Measurements from ENCODE around the gene KIF5A. TPM values are rescaled to one million over a fixed set of nuclear protein-coding genes. Genes with fewer than 3 reads are reported as not detected.

Gene KIF5A
- total and polyA plus RNA-seq, 2 experiments from 2014 or later = 0.11 to 0.36 TPM

DNA sequence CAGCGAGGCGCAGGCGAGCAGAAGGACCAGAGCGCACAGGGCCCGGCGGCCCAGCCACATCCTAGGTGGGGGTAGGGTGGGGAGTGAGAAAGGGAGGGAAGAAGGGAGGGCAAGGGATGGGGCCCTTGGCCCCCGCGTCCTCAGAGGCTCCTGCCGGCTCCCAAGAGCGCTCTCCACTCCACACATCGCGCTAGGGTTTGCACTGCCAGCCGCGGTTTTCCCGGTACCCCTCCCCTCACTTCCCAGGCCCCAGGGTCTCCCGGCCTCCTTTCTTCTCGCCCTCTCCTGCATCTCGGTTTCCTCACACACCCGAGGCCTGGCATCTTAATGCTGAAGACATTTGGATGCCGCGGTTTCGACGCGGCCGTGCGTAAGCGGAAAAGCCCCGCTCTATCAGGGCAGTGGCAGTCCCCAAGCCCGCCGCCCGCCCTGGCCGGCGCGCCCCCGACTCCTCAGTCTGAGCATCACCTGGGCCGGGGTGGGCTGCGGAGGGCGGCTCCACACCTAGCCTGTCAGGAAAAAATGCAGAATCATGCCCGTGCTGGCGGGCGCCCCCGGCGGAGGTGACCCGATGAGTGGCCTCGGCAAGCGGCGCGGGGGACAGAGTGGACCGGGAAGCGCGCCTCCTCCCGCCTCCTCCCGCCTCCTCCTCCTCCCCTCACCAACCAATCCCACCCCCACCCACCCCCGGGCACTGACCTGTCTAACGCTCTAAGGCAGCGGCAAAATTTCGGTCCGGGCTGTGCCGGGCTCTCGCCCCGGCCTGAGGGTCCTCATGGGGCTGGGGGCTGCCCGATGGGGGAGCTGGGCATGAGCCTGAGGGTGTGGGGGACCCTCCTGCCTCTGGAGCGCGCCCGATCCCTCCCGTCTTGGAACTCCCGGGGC is 82.5 kb downstream of the KIF5A start:
- H3K9me3 ChIP-seq (ENCODE audit: low read depth) = no peaks in the 10 kb centered on the region
- TF ChIP-seq, protein P1, sequence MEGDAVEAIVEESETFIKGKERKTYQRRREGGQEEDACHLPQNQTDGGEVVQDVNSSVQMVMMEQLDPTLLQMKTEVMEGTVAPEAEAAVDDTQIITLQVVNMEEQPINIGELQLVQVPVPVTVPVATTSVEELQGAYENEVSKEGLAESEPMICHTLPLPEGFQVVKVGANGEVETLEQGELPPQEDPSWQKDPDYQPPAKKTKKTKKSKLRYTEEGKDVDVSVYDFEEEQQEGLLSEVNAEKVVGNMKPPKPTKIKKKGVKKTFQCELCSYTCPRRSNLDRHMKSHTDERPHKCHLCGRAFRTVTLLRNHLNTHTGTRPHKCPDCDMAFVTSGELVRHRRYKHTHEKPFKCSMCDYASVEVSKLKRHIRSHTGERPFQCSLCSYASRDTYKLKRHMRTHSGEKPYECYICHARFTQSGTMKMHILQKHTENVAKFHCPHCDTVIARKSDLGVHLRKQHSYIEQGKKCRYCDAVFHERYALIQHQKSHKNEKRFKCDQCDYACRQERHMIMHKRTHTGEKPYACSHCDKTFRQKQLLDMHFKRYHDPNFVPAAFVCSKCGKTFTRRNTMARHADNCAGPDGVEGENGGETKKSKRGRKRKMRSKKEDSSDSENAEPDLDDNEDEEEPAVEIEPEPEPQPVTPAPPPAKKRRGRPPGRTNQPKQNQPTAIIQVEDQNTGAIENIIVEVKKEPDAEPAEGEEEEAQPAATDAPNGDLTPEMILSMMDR (IDR thresholded peaks at IDR 0.05; ENCODE audit: low read depth, low read length) = no peak
- DNase-seq (ENCODE audit: low read depth in 1 of 2, low spot score in 1 of 2) = no peak
- no peaks in the 10 kb centered on the region for H3K36me3 ChIP-seq
- H3K27ac ChIP-seq = no peak overlapping the region
- peak overlapping the region; percentile 38 for H3K4me3 ChIP-seq
- no peaks in the 10 kb centered on the region for H3K4me1 ChIP-seq (ENCODE audit: low read depth)
- H3K27me3 ChIP-seq = peaks cover 96% of the 10 kb centered on the region

DNA sequence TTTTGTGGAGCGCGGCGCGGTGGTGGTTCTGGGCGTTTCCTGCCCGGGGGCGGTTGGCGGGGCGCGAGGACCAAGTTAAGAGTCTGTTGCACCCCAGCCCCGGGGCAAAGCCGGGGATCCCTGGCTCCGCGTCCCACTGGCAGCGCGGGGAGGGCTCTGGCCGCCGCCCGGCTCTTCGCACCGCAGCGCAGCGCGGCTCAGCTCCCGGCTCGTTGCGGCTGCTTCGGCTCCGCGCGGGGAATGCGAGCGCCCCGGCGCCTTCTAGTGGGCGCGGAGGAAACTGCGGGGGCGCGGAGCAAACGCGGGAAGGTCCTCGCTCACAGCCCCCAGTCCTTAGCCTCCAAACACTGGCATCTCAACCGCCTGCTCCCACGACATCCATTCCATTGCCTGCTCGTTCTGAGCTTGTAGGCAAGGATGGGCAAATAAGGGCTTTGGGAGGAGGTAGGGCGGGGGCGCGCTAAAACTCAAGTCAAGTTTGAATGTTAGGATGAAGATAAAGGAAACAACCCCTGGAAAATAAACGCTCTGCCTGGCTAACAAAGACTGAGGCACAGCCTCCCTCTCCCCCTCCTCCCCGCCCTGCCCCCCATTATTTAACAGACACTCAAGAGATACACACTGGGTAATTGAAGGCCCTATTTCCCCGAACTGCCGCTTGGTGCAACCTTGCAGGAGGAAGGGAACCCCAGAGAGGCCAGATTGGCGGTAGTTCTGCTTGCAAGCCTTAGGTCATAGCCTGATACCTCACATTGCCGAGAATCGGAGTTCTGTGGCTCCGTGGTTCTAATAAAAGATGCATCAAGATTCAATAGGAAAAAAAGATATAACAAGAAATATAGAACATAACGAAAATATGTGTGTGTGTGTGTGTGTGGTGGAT is 83.4 kb downstream of the KIF5A start, which contains the start of gene B4GALNT1:
Gene B4GALNT1 (minus strand): TSS at position 244 of the 883 bp plus-strand sequence. CDS start 1,069 bp downstream, outside the sequence.
- Histone ChIP-seq H3K4me1 (ENCODE audit: low read depth) (no peaks in the 10 kb centered on the region), H3K4me3 (peak within 1 kb of the TSS; percentile 38), H3K36me3 (no peaks in the 10 kb centered on the region), H3K9me3 (ENCODE audit: low read depth) (no peaks in the 10 kb centered on the region), H3K27me3 (peaks cover 96% of the 10 kb centered on the region), H3K27ac (no peak within 1 kb of the TSS)
- peak; percentile 59 to 82 for DNase-seq (ENCODE audit: low read depth in 1 of 2, low spot score in 1 of 2)
- TF ChIP-seq, protein P1 (IDR thresholded peaks at IDR 0.05; ENCODE audit: low read depth, low read length) = peak; percentile 90

Other genes starting within 250 kb of the KIF5A start
- gene R3HDM2, start 119.0 kb upstream of the KIF5A start, total RNA-seq = 27.4 and 59.9 TPM in 2 replicates
- 23.3 and 41.8 TPM in 2 replicates for gene R3HDM2, start 119.0 kb upstream of the KIF5A start, polyA plus RNA-seq
- 0.21 TPM in 1 of 2 replicates, not detected in the other for gene INHBC, start 115.3 kb upstream of the KIF5A start, total RNA-seq
- 0.11 TPM in 1 of 2 replicates, not detected in the other for gene INHBC, start 115.3 kb upstream of the KIF5A start, polyA plus RNA-seq
- gene INHBE, start 94.7 kb upstream of the KIF5A start, total RNA-seq = 0.25 and 0.74 TPM in 2 replicates
- 0.23 TPM in 1 of 2 replicates, not detected in the other for gene INHBE, start 94.7 kb upstream of the KIF5A start, polyA plus RNA-seq
- 0.67 and 7.3 TPM in 2 replicates for gene GLI1, start 90.3 kb upstream of the KIF5A start, total RNA-seq
- 0.79 TPM in 1 of 2 replicates, not detected in the other for gene GLI1, start 90.3 kb upstream of the KIF5A start, polyA plus RNA-seq
- 0.07 and 2.3 TPM in 2 replicates for gene ARHGAP9, start 70.2 kb upstream of the KIF5A start, total RNA-seq
- gene ARHGAP9, start 70.2 kb upstream of the KIF5A start, polyA plus RNA-seq = 0.61 TPM in 1 of 2 replicates, not detected in the other
- gene MARS1, start 62.0 kb upstream of the KIF5A start, total RNA-seq = 76.7 and 333 TPM in 2 replicates
- 153 and 190 TPM in 2 replicates for gene MARS1, start 62.0 kb upstream of the KIF5A start, polyA plus RNA-seq
- gene DDIT3, start 29.5 kb upstream of the KIF5A start, total RNA-seq = 30.2 and 44.2 TPM in 2 replicates
- 33.8 and 51.3 TPM in 2 replicates for gene DDIT3, start 29.5 kb upstream of the KIF5A start, polyA plus RNA-seq
- 13.8 and 14.1 TPM in 2 replicates for gene MBD6, start 27.2 kb upstream of the KIF5A start, total RNA-seq
- gene MBD6, start 27.2 kb upstream of the KIF5A start, polyA plus RNA-seq = 22.8 and 36.9 TPM in 2 replicates
- 210 and 230 TPM in 2 replicates for gene DCTN2, start 2.9 kb upstream of the KIF5A start, total RNA-seq
- 156 and 157 TPM in 2 replicates for gene DCTN2, start 2.9 kb upstream of the KIF5A start, polyA plus RNA-seq
- 15.1 and 23.5 TPM in 2 replicates for gene PIP4K2C, start 41.1 kb downstream of the KIF5A start, total RNA-seq
- 20.4 and 25.5 TPM in 2 replicates for gene PIP4K2C, start 41.1 kb downstream of the KIF5A start, polyA plus RNA-seq
- gene DTX3, start 54.8 kb downstream of the KIF5A start, total RNA-seq = 52.1 and 59.0 TPM in 2 replicates
- 44.5 and 46.6 TPM in 2 replicates for gene DTX3, start 54.8 kb downstream of the KIF5A start, polyA plus RNA-seq
- gene ARHGEF25, start 61.4 kb downstream of the KIF5A start, total RNA-seq = 22.3 and 38.6 TPM in 2 replicates
- gene ARHGEF25, start 61.4 kb downstream of the KIF5A start, polyA plus RNA-seq = 2.0 and 3.5 TPM in 2 replicates
- gene B4GALNT1, start 83.2 kb downstream of the KIF5A start, total RNA-seq = 0.32 TPM in 1 of 2 replicates, not detected in the other
- 0.29 TPM in 1 of 2 replicates, not detected in the other for gene B4GALNT1, start 83.2 kb downstream of the KIF5A start, polyA plus RNA-seq
- gene OS9, start 144.1 kb downstream of the KIF5A start, total RNA-seq = 182 and 202 TPM in 2 replicates
- 122 and 134 TPM in 2 replicates for gene OS9, start 144.1 kb downstream of the KIF5A start, polyA plus RNA-seq
- gene AGAP2, start 188.7 kb downstream of the KIF5A start, total RNA-seq = 0.33 and 0.49 TPM in 2 replicates
- 0.05 and 0.10 TPM in 2 replicates for gene AGAP2, start 188.7 kb downstream of the KIF5A start, polyA plus RNA-seq
- gene TSPAN31, start 195.0 kb downstream of the KIF5A start, total RNA-seq = 41.7 and 65.9 TPM in 2 replicates
- 66.3 and 73.4 TPM in 2 replicates for gene TSPAN31, start 195.0 kb downstream of the KIF5A start, polyA plus RNA-seq
- 75.8 and 137 TPM in 2 replicates for gene CDK4, start 202.3 kb downstream of the KIF5A start, total RNA-seq
- 160 and 172 TPM in 2 replicates for gene CDK4, start 202.3 kb downstream of the KIF5A start, polyA plus RNA-seq
- gene MARCHF9, start 205.1 kb downstream of the KIF5A start, total RNA-seq = 21.9 and 23.3 TPM in 2 replicates
- gene MARCHF9, start 205.1 kb downstream of the KIF5A start, polyA plus RNA-seq = 9.0 and 11.7 TPM in 2 replicates
- 0.07 and 1.3 TPM in 2 replicates for gene CYP27B1, start 217.0 kb downstream of the KIF5A start, total RNA-seq
- 0.33 TPM in 1 of 2 replicates, not detected in the other for gene CYP27B1, start 217.0 kb downstream of the KIF5A start, polyA plus RNA-seq
- 8.1 and 11.9 TPM in 2 replicates for gene METTL1, start 222.1 kb downstream of the KIF5A start, total RNA-seq
- 20.0 and 21.6 TPM in 2 replicates for gene METTL1, start 222.1 kb downstream of the KIF5A start, polyA plus RNA-seq
- 2.2 and 4.8 TPM in 2 replicates for gene EEF1AKMT3, start 222.6 kb downstream of the KIF5A start, total RNA-seq
- gene EEF1AKMT3, start 222.6 kb downstream of the KIF5A start, polyA plus RNA-seq = 3.7 and 3.9 TPM in 2 replicates
- 22.6 and 34.4 TPM in 2 replicates for gene TSFM, start 232.7 kb downstream of the KIF5A start, total RNA-seq
- 59.6 and 66.7 TPM in 2 replicates for gene TSFM, start 232.7 kb downstream of the KIF5A start, polyA plus RNA-seq

Data from cardiac muscle cell (in vitro differentiated cells and primary cell).